HG03097 (cell line): Measurements from ENCODE around the gene XIST.
"Not testable (repeated sequence)": the region's sequence is repeated elsewhere in the genome, so short reads cannot be mapped to it uniquely, and the experiment has no call there.

Experiments
- ATAC-seq: cut with Tn5 transposase; IDR thresholded peaks from one replicate; pipeline ENCODE4 v1.9.1; 2021; ENCODE audit not compliant: unreplicated experiment, low FRiP score

The XIST gene

DNA sequence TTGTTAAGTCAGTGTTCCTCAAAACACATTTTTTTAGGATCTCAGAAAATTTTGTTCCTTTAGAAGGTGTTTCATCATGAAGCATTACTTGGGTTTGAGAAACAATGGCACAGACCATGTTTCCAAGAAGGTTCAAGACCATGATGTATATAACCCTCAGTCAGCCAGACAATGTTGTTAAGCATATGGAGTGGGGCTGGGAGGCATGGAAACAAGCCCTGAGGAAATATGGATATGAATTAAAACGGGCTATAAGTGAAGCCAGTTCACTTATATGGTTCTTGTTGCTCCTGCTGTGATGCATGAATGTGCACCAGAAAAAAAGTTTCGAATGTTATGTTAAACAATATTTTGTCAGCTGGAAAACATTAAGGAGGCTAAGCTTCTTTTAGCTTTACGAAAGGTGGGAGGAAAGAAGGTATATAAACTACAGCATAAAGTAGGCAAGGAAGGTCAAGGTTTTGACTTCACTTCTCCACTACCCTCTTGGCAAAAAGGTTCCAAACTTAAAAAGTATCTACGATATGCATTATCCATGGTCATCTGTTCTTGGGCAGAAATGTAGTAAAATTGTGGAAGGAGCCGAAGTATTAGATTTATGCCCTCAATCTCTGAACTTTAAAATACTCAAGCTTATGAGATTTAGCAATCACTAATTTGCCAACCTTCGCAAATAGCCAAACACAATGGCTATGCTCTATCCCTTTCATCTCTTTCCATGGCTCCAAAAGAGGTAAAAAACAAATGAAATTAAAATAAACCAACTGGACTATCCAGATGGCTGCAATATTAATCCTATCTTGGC is 12.2 kb downstream of the XIST start:
- ATAC-seq, result no peak

DNA sequence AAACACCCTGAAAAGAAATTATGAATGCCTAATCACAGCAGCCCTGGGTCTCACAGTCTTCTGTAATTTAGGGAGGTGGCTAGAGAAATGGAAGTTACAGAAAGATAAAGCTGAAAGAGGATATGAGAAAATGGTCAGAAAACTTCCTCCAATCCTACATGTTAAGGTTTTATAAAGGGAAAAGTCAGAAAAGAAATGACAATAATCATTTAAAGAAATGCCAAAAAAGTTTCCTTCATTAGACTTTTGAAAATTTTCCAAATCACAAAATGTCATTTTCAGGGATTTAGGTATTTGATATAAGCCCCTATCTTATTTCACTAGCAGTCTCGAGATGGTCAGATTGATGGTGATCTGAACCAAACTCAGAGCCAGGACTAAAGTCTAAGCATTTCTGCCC is 13.4 kb downstream of the XIST start:
- no peak for ATAC-seq

- no peak for ATAC-seq
Observed at GRCh38 chrX:73838123-73838522, 14.4 kb downstream of the XIST start.

DNA sequence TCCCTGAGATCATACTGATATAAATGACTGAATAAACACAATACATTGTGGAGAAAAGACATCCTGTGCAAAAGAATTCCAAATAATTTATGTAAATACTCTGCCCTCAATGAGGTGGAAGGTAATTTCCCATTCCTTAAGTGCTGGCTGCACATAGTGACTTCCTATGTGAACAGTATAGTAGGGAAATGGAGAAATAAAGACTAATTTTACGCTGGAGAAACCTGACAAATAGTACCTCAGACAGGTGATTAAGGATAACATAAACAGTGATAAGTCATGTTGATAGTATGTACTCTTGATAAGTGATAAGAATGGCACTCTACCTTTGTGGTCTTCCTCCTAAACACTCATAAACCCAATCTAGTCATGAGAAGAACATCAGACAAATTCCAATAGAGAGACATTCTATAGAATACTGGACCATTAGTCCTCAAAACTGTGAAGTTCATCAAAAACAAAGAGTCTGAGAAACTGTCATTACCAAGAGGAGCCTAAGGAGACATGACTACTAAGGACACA is 15.5 kb downstream of the XIST start:
- ATAC-seq, result no peak

DNA sequence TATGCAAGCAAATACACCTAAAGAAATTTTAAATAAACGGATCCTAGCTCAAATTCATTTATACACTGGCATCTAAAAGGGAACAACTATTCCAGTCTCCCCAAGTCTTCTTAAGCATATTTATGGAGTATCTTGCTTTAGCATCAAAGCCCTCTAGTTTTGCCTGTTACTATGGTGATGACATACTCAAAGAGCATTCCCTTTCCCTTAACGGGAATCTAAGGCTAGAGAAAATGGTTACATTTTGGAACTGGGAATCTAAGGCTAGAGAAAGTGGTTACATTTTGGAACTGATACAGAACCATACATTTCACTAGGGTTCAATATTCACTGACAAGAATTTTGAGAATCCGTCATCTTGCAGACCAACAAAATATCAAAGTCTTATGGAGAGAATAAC is 18.3 kb downstream of the XIST start:
- ATAC-seq, result no peak

DNA sequence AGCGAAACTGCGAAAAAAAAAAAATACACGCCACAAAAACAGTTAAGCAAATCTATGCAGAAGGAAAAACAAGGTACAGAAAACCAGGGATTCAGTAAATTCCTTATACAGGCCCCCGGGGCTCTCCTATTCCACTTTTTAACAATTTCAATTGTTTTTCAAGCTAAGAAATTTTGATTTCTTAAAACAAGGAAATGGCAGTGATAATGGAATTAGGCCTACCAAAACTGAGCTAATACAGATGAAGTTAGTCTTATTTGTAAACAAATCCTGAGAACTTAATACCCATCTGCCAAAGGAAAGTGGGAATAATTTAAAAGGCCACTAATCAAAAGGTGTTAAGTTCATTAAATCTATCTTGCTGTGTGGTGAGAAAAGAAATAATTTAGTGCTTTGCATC is 20.2 kb downstream of the XIST start:
- ATAC-seq, result no peak

- no peak for ATAC-seq
Observed at GRCh38 chrX:73831500-73831899, 21.0 kb downstream of the XIST start.

- ATAC-seq, result no peak
Observed at GRCh38 chrX:73830489-73831414, 21.8 kb downstream of the XIST start.

- no peak for ATAC-seq
Observed at GRCh38 chrX:73829890-73830466, 22.5 kb downstream of the XIST start.

DNA sequence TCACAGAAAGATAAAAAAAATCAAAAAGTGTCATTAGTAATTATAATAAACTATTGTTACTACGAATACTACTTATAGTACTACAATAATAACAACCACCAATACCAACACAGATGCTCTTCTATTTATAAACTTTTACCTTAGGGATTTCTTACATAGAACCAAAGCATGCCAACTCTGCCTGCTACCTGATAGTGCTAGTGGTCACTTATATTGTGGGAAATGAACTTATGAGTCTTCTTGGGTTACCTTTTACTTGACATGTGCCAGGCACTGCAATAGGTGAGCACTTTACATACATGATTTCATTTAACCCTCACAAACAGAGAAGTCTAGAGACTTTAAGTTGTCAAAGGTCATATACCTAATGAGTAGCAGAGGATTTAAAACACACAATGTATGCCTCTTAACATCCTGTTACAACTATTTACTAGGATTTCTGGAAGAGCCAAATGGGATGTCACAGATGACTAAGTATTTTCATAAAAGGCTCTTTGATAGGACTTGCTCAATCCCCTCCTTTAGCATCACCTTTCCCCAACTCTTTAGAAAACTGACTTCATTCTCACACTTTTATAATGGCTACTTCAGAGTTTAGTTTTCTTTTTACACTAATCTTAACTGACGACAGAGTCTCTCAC is 24.3 kb downstream of the XIST start:
- no peak for ATAC-seq

- ATAC-seq, result no peak
Observed at GRCh38 chrX:73827406-73827805, 25.1 kb downstream of the XIST start.

DNA sequence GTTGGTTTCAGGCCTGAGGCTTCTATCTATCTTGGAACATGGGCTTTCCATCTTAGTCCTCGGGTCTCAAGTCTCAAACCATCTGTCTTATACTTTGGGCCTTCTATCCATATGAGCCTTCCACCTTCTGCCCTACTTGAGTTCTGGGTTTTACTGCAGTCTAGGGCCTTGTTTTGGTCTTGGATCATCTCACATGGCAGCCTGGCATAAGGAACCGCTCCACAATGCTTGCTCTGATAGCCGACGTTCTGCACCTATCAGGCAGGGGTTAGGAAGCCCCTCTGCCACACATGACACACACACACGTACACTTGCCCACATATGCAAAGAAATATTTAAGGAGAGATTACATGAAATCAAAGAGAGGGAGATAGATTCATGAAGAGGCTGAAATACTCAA is 25.5 kb downstream of the XIST start:
- ATAC-seq, result no peak

DNA sequence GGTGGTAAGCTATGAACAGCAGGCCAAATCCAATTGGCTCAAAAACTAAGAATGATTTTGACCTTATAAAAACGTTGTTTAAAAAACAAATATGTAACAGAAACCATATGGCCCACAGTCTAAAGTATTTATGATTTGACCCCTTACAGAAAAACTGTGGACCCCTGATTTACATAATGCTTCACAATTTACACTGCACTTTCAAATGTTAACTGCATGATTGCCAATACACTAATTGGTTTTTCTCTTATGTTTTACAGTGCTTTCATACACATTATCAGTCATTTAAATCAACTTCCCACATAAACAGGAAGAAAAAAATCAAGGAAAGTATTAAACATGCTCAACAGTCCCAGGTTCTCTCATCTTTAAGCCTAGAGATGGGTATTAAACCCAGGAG is 26.9 kb downstream of the XIST start:
- no peak for ATAC-seq

- ATAC-seq, result no peak
Observed at GRCh38 chrX:73823473-73824004, 29.0 kb downstream of the XIST start.

GRCh38 chrX:73822775-73823174 is 29.7 kb downstream of the XIST start:
- no peak for ATAC-seq

GRCh38 chrX:73821921-73822559 is 30.5 kb downstream of the XIST start:
- ATAC-seq, result no peak

DNA sequence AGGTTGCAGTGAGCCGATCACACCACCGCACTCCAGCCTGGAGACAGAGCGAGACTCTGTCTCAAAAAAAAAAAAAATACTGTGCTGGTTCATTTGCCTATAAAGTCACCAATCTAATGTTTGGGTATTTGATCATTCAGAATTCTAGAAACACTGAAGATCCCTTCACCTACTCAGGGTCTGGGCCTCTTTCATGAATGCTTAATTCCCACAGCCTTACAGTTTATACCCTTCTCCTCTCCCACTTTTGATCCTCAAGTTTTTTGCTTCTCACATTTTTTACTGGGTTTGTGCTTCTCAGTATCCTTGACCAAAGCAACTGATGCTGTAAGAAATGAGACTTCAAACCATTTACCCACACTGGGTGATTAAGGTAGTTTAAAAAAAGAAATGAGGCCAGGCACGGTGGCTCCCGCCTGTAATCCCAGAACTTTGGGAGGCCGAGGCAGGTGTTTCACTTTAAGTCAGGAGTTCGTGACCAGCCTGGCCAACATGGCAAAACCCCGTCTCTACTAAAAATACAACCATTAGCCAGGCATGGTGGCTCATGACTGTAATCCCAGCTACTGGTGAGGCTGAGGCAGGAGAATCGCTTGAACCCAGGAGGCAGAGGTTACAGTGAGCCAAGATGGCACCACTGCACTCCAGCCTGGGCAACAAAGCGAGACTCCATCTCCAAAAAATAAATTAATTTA is 32.5 kb downstream of the XIST start:
- not testable (repeated sequence) for ATAC-seq

DNA sequence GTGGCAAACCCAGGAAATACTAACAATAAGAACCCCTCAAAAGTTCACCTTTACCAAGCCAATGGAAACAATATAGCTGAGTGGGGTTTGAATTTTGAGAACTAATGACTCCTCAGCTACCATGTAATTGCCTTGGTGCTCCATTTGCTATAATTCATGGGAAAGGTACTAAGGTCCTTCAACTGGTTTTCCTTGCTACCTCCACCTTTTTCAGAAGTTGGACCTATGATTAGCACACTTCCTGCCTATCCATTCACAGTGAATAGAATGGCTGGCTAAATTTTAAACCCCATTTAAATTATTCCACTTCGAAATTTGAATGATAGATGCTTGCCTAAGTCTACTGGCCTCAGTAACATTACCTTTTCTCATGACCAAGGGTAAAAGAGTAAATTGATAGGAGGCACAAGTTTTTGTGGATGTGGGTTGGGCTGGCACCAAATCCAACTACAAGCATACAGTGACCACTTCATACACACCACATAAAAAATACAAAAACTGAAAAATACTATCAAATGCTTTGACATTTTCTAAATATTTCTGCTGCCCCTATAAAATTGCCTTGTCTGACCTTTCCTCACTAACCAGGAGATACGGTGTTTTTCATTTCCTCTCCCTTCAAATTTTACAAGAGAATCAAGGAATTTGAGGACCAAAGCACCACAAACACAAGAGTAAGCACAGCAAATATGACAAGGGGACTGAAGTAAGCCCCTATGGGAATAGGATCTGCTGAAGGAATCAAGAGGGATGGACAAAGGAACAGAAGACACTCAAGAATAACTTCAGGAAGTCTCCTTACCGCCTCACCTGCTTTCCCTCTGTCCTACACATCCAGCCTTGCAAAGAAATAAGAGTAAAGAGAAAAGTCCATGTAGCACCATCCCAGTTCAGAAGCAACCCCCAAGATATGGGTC is 34.1 kb downstream of the XIST start:
- ATAC-seq, result no peak
